ENCODE data around the gene THEM4.
"Not testable (repeated sequence)": the region's sequence is repeated elsewhere in the genome, so short reads cannot be mapped to it uniquely, and the experiment has no call there.

Gene THEM4

GRCh38 chr1:151893176-151893924 lies 16.0 kb downstream of the THEM4 start:
- no peak for DNase-seq (ENCODE audit: low read depth in 3 of 3)

GRCh38 chr1:151892190-151892589 lies 17.1 kb downstream of the THEM4 start:
- no peak for DNase-seq (ENCODE audit: low read depth in 3 of 3)

- DNase-seq (ENCODE audit: low read depth in 3 of 3) = no peak
Measured at GRCh38 chr1:151891512-151891911, 17.8 kb downstream of the THEM4 start.

GRCh38 chr1:151888972-151889570 lies 20.2 kb downstream of the THEM4 start:
- DNase-seq (ENCODE audit: low read depth in 3 of 3) = no peak

GRCh38 chr1:151887028-151887427 lies 22.3 kb downstream of the THEM4 start:
- no peak for DNase-seq (ENCODE audit: low read depth in 3 of 3)

GRCh38 chr1:151885479-151885878 lies 23.8 kb downstream of the THEM4 start:
- no peak for DNase-seq (ENCODE audit: low read depth in 3 of 3)

- DNase-seq (ENCODE audit: low read depth in 3 of 3) = not testable (repeated sequence)
Measured at GRCh38 chr1:151884879-151885278, 24.4 kb downstream of the THEM4 start.

GRCh38 chr1:151884445-151884844 lies 24.9 kb downstream of the THEM4 start:
- DNase-seq (ENCODE audit: low read depth in 3 of 3) = not testable (repeated sequence)

GRCh38 chr1:151883898-151884297 lies 25.4 kb downstream of the THEM4 start:
- DNase-seq (ENCODE audit: low read depth in 3 of 3) = not testable (repeated sequence)

GRCh38 chr1:151882918-151883317 lies 26.4 kb downstream of the THEM4 start:
- not testable (repeated sequence) for DNase-seq (ENCODE audit: low read depth in 3 of 3)

- DNase-seq (ENCODE audit: low read depth in 3 of 3) = no peak
Measured at GRCh38 chr1:151882466-151882865, 26.8 kb downstream of the THEM4 start.

- no peak for DNase-seq (ENCODE audit: low read depth in 3 of 3)
Measured at GRCh38 chr1:151881479-151881878, 27.8 kb downstream of the THEM4 start.

- DNase-seq (ENCODE audit: low read depth in 3 of 3) = no peak
Measured at GRCh38 chr1:151875419-151876097, 33.8 kb downstream of the THEM4 start.

- not testable (repeated sequence) for DNase-seq (ENCODE audit: low read depth in 3 of 3)
Measured at GRCh38 chr1:151872776-151873175, 36.5 kb downstream of the THEM4 start.

GRCh38 chr1:151871284-151872030 lies 37.9 kb downstream of the THEM4 start:
- DNase-seq (ENCODE audit: low read depth in 3 of 3) = no peak

GRCh38 chr1:151868486-151868885 lies 40.8 kb downstream of the THEM4 start:
- no peak for DNase-seq (ENCODE audit: low read depth in 3 of 3)

GRCh38 chr1:151867765-151868411 lies 41.4 kb downstream of the THEM4 start:
- DNase-seq (ENCODE audit: low read depth in 3 of 3) = no peak

- DNase-seq (ENCODE audit: low read depth in 3 of 3) = no peak
Measured at GRCh38 chr1:151867321-151867720, 42.0 kb downstream of the THEM4 start.

- DNase-seq (ENCODE audit: low read depth in 3 of 3) = no peak
Measured at GRCh38 chr1:151864411-151864810, 44.9 kb downstream of the THEM4 start.

- no peak for DNase-seq (ENCODE audit: low read depth in 3 of 3)
Measured at GRCh38 chr1:151862604-151863003, 46.7 kb downstream of the THEM4 start.

GRCh38 chr1:151860504-151861187 lies 48.7 kb downstream of the THEM4 start:
- no peak for DNase-seq (ENCODE audit: low read depth in 3 of 3)
